HUDEP-2 (cell line): Measurements from ENCODE around the gene MARCO.
"Not testable (repeated sequence)": the region's sequence is repeated elsewhere in the genome, so short reads cannot be mapped to it uniquely, and the experiment has no call there.

ENCODE experiments used
- DNase-seq, 76 experiments: peaks; one replicate each; lab custom pipeline; 2025; ENCODE audit not compliant: unreplicated experiment in 76 of 76; lab: John Stamatoyannopoulos, UW

The MARCO gene

DNA sequence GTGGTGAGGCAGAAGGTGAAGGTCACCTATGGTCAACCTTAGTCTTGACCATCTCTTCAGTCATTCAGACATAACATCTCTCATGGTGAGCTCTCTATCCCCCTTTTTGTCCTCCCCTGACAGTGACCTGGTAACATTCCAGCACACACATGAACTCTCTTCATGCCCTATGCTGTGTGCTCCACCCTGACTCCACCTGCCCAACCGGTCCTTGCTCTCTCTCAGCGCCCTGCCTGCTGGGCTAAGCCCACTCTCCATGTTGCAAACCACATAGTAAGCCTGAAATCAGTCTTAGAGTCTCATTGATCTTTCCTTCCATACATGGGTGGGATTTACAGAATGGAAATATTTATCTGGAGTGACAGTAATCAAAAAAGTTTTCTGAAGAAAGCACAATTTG lies 52.8 kb downstream of the MARCO start:
- DNase-seq = no peak

DNA sequence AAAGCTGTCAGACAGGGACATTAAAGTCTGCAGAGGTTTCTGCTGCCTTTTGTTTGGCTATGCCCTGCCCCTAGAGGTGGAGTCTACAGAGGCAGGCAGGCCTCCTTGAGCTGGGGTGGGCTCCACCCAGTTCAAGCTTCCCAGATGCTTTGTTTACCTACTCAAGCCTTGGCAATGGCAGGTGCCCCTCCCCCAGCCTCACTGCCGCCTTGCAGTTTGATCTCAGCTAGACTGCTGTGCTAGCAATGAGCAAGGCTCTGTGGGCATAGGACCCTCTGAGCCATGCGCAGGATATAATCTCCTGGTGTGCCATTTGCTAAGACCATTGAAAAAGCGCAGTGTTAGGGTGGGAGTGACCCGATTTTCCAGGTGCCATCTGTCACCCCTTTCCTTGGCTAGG lies 61.9 kb downstream of the MARCO start:
- not testable (repeated sequence) for DNase-seq

DNA sequence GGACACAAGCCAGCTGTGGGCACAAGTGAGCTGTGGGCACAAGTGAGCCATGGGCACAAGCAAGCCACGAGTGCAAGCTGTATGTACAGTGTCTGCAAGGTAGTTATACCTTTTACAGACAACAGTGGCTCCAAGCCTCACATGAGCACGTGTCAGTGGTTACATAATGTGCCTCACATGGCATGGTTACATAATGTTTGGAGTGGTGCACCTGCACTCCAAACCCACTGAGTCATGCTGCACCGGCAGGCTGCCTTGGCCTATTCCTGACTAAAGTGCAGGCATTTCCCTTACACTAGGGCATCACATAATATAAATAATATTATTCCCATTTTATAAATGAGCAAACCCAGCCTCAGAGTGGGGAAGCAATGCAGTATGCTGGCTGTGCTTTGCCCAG lies 62.6 kb downstream of the MARCO start:
- DNase-seq = no peak

DNA sequence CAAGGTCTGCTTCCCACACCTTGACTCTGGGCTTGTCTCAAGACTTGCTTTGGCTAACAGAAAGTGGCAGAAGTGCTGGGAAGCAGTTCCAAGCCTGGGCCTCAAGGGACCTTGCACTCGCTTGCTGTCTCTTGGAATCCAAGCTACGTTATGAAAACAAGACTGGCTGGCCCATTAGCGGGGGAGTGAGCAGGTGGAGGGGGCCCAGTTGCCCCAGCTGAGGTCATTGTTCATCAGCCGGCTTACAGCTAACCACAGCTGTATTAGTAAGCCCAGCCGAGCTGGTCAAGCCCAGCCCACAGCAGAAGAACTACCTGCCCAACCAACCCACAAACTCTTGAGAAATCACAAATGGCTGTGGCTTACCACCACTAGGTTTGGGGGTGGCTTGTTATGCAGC lies 63.1 kb downstream of the MARCO start:
- no peak for DNase-seq

DNA sequence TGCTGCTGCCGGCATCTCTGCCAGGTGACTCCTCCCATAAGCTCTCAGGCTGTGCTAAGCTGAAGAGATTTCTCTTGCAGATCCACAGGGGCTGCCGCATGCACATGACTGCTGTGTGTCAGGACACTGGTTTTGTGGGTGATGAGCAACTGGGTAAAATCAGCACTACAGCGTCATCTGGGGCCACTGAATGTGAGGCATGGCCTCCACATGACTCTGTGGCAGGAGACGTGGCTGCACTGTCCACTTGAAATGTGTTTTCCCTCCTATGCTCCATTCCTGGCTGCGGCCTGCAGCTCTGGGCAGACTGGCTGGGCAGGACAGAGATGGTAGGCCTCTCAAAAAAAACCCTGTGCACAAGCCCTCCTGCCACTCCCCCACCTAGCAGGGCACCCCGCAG lies 63.6 kb downstream of the MARCO start:
- no peak for DNase-seq

DNA sequence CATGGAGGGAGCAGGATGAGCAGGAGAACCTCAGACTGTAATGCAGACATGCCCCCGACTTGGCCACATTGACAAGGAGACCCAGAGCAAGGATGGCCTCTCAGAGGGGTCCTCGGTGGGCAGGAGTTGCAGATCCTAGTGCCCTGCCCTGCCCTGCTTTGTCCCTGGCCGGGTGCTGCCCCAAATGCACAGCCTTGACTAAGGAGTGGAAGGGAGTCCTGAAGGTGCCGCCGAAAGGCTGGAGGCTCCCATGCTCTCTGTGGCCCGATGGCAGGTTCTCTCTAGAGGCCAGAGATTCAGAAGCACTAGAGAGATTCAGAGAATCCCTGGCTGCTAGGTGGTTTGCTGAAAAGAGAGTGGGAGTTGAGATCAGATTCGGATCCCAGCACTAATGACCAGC lies 64.4 kb downstream of the MARCO start:
- DNase-seq = no peak

DNA sequence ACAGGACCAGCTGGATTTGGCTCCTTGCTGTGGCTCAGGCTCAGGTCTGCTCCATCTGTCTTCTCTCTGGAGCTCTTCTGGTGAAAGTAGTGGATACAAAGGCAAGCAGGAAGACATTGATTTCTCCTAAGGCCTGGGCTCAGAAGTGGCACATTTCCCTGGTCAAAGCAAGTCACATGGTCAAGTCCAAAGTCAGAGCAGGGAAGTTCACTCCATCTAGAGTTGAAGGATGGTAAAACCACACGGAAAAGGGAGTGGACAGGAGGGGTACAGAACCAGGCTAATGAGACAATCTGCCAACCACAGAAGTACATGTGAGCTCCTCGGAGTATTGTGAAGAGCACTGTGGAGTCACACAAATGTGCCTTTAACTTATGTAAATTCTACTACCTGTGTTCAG lies 66.1 kb downstream of the MARCO start:
- peak in 2 of 76 experiments; percentile 3 to 6 for DNase-seq

DNA sequence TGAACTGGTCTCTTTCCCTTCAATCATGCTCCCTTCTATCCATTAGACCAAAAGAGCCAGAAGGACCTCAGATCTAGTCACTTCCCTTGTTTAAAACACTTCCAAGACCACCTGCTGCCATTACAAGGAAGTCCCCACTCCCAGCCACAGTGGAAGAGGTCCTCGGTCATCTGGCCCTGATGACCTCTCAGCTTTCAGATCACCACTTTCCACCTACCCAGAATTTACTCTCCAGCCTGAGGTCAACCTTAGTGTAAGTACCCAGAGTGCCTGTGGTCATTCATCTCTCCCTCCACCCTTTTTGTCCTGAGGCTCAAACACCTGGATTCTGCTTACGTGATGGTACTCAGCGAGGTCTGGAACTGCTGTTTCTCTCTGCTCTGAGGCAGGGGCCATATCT lies 67.1 kb downstream of the MARCO start:
- no peak for DNase-seq

DNA sequence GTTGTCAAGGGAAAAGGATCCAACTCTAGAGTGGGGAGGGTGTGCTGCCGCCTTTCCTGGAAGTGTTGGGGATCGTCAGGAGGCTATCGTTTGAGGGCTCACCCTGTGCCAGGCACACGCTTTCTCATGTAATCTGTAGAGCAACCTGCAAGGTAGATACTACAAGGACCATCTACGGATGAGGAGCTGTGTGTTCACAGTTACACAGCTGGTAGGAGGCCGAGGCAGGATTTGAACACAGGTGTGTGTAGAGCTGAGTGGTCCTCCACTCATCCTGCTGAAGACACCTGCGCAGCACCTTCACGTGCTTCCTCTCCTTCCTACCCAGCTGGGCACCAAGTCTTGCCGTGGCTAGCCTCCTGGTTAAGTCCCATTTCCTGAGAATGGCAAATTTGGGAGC lies 68.3 kb downstream of the MARCO start:
- no peak for DNase-seq

DNA sequence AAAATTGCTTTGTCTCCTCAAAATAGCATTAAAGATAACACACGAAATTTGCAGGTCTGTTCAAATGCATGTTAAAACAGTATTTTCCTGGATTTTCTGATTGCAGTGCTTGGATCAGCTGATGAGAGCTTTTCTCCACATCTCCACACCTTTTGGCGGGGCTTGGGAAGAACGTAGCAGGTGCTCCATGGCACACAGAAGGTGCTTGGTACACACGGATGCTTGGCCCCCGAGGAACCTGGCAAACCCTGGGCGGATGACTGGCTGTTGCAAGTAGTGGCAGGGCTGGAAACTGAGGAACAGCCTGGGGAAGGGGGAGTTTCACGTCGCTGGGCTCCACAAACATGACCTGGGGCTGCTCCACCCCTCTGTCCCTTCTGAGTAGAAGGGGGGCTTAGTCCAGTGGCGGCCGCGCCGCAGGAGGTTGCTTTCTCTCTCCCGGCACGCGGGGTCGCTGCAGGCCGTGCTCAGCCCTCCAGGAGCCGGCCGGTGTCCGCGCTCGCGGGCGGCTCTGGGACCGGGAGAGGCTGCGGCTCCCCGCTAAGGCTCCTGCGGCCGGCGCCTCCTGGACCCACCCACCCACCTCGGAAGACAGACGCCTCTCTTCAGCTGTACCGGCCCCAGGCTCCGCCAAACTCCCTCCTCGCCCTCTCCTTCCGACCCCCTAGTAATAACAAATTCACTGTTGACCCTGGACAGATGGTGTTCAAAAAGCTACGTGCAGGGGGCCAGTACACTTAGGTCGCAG lies 69.3 kb downstream of the MARCO start:
- peak in 16 of 76 experiments; percentile 1 to 32 (median 13) for DNase-seq

DNA sequence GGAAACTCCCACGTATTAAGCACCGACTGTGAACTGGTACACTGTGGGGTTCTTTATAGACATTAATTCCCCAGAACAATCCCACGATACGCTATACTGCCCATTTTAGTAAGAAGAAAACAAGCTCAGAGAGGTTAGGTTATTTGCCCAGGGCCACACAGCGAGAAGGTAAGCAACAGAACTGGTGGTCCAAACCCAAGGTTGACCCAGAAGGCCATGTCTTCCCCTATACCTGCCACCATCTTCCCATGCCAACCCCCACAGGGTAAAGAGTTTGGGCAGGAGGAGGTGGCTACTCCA lies 69.9 kb downstream of the MARCO start:
- no peak for DNase-seq

DNA sequence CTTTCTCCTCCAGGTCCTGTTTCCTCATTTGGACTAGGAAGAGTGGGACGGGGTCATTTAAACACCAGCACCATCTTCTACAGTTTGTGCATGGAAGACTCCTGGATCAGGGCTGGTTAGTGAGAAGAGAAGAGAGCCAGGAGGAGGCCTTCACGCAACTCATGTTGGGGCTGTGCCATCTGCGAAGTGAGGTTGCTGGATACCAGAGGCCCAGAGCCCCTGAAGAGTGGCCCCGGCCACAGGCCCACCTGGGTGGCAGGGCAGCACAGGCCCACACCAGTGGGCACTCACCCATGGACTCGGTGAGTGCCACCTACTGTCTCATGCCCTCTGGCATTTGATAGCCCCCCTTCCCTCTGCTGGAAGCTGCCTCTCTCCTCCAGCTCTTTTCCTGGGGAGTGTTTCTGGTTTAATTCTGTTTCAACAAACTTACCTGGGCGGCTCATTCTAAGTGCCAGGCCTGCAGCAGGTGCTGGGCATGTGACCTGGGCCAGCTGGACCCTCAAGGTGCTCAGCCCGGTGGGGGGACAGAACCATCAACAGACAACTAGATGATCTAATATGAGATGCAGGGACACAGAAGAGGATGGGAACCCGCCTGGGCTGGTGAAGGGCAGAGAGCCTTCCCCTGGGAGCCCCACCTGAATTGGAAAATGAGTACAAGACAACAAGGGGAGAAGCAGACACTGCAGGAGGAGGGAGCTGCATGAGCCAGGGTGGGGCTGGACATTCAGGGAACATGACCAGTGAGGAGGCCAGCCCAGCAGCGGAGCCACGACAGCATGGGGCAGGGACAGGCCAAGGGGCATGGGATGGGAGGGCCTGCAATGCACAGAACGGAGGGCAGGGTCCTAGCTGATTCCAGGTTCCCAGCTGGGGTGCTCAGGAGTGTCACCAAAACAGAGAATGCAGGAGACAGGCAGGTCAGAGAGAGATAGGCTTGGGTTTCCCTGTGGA lies 70.6 kb downstream of the MARCO start:
- DNase-seq = no peak

DNA sequence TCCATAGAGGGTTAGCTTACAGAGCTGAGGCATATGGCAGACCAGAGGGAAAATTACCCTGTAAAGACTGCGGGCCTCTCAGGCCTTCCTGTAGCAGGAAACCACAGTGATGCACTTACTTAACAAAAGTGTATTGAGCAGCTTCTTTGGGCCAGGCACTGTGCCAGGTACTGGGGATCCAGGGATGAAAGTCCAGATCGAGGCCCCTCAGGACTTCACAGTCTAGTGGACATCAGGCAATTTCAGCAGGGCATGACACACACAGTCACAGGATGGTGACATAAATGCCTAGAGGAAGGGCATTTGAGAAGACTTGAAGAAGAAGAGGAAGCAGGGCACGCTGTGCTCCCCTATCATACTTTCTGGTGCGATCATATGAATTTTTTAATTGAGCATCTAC lies 71.7 kb downstream of the MARCO start:
- no peak for DNase-seq

DNA sequence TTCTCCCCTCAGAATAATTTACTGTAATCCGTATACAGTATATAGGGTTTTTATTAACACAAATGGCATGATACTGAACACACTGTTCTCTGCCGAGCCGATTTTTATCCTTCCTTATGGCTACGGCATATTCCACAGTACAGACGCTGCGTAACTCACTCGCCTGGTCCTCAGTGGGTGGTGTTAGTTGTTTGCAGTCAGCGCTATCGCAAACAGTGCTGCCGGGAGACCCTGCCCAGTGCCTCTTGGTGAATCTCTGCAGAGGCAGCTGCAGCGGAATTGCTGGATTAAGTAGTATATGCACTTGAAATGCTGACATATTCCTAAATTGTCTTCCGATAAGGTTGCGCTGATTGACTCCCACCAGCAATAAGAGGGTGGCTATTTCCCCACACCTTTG lies 73.9 kb downstream of the MARCO start:
- no peak for DNase-seq

DNA sequence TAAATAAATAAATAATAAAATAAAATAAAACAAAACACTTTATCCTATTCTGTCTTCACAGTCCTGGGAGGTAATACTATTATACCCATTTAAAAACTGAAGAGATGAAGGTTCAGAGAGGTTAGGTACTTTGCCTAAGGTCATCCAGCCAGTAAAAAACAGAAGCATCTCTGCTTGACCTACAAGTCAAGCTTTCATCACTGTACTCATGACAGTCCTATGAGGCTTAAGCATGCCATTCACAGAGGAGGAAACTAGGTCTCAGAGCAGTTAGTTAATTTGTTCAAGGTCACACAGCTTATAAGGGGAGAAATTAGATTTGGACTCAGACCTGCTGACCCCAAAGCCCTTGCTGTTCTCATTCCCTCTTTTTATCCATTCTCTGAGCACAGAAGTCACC lies 77.5 kb downstream of the MARCO start:
- no peak for DNase-seq

DNA sequence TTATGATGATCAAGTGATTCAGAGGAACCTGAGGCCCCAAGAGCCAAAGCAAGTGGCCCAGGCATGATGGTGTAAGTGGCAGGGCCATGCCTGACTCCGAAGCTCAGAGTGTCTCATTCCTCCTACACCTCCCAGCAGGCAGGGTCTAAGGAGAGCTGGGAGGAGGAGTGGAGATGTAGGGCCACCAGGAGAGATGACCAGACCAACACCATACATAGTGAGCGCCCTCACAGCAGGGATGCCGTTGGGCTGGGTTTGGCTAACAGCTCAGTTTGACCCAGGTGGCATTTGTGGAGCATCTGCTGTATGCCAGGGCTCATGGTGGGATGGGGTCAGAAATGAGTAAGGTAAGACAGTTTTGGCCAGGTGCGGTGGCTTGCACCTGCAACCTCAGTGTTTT lies 80.7 kb downstream of the MARCO start:
- DNase-seq = no peak

DNA sequence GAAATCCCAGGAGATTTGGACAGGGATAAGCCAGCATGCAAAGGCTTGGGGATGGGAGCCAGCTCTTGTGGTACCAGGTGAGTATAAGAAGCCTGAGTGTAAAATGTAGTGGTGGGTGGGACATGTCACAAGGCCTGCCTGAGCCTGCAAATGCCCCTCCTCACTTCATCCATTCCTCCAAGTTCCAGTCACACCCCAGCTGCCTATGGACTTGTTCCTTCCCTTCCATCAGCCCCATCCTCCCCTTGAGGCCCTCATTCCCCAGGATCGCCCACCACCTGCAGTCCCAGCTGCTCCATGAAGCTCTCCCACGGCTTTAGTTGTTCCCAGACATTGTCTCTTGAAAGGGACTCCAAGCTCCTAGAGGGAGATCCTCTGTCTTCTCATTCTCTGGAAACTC lies 81.5 kb downstream of the MARCO start:
- no peak for DNase-seq

DNA sequence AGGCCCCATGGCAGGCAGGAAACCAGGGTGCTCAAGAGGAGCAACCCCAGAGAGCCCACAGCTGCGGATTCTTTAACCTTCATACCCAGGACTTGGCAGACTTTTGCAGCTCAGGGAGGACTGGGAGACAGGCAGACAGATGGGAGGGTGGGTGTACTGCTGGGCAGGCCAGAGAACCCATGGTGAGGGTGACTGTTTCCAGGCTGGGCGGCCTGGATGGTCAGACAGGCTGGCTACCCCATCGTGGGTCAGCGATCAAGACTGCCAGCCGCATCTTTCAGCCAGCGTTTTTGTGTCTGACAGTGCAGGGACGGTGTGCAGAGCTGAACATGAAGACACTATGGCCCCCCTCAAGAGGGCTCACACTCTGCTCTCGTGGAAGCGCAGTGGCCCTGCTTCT lies 82.2 kb downstream of the MARCO start:
- no peak for DNase-seq

DNA sequence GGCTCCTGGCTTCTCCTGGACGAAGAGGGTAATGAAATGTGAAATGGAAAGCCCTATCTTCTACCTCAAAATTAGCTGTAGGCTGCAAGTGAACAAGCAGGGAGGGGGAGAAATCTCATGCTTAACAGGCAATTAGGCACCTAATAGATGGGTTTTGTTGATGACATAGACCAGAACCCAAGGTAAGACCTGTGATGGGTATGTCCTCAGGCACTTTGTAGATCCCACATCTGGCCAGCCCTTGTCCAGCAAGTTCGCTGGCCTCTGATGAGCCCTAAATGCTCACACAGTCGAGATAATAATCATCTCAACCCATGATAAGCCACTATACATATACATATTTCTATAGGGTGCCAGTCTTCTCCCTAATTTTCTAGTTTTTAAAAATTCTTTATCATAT lies 82.6 kb downstream of the MARCO start:
- DNase-seq = no peak

DNA sequence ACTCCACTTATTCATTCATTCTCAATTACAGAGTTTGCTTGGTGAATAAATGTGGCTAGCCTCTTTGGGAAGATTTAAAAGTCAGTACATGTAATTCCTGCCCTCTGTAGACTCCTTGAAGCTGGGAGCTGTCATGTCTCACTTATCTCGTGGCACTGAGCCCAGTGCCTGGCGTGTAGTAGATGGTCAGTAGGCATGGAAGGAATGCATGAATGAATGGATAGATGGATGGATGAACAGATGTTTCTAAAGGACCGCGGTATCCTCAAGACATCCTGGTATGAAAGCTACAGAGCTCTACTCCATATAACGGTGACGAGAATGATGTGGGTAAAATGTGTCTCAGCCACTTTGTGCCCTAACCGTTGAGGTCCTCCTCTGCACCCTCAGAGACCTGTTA lies 83.0 kb downstream of the MARCO start:
- DNase-seq = no peak

DNA sequence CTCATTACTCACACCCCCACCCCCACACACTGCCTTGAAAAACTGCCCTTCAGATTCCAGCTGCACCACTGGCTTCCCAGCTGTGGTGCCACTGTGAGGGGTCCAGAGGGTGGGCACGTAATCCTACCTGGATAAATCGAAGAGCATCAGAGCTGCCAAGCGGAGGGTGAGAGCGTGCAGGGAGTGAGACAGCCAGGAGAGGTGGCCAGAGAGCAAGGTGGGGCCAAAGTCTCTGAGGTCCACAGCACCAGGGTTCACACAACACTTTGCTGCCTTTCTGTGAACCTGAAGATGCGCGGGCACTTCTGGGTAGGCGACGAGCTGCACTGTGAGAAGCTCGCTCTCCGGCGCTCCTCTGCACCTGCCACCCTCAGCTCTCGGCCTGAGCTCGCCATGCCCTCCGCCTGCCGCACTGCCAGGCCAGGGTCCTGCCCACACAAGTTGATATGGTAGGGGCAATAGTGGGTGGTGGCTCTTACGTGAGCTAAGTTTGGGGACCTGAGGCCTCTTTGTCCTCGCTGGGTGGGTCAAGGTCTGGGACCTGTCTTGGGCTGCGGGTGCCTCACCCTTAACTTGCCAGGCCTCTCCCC lies 83.9 kb downstream of the MARCO start:
- DNase-seq = no peak

DNA sequence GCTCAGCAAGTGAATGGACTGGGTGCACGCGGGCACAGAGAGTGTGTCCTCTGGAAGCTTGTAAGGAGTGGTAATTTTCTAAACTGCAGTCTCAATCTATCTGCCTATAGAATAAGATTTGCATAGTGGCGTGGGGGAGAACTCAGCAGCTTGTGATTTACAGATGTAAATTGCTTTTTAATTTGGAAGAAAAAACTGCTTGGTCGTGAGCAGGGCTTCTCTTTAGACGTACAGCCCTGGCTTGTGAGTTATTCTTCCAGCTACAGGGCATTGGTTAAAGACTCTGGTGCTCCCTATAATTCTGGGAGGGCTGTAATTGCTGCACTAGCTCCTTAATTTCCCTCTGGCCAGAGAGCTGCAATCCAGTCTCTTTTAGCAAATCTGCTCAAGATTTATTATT lies 84.9 kb downstream of the MARCO start:
- no peak for DNase-seq
